ENCODE data around the gene TMEM63C.

TMEM63C gene

DNA sequence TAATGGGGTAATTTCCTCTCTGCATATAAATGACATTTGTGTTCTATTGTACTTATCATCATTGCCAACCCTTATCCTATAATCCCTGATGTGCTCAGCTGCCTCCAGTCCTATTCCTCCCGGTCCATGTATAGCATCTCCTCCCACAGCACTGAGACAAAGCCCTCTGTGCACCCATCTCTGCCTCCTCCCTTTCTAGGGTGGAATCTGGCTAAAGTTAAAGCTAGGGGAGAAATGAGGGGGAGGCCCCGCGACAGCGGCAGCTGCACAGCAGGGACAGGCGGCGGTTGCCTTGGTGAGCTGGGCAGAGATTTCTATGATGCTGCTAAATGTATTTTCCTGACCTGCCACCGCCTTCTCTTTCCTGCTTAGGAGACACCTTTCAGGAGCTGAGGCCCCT lies 27.2 kb upstream of the TMEM63C start:
- Histone ChIP-seq H3K9me3 (no peaks in the 10 kb centered on the region), H3K27me3 (no peaks in the 10 kb centered on the region), H3K4me3 (ENCODE audit: low read depth, low read length) (no peak overlapping the region), H3K4me1 (peaks cover 13% of the 10 kb centered on the region), H3K36me3 (no peaks in the 10 kb centered on the region)
- TF ChIP-seq, protein P1, sequence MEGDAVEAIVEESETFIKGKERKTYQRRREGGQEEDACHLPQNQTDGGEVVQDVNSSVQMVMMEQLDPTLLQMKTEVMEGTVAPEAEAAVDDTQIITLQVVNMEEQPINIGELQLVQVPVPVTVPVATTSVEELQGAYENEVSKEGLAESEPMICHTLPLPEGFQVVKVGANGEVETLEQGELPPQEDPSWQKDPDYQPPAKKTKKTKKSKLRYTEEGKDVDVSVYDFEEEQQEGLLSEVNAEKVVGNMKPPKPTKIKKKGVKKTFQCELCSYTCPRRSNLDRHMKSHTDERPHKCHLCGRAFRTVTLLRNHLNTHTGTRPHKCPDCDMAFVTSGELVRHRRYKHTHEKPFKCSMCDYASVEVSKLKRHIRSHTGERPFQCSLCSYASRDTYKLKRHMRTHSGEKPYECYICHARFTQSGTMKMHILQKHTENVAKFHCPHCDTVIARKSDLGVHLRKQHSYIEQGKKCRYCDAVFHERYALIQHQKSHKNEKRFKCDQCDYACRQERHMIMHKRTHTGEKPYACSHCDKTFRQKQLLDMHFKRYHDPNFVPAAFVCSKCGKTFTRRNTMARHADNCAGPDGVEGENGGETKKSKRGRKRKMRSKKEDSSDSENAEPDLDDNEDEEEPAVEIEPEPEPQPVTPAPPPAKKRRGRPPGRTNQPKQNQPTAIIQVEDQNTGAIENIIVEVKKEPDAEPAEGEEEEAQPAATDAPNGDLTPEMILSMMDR (IDR thresholded peaks at IDR 0.05; ENCODE audit: low read depth, low read length) = no peak
- no peak for DNase-seq

DNA sequence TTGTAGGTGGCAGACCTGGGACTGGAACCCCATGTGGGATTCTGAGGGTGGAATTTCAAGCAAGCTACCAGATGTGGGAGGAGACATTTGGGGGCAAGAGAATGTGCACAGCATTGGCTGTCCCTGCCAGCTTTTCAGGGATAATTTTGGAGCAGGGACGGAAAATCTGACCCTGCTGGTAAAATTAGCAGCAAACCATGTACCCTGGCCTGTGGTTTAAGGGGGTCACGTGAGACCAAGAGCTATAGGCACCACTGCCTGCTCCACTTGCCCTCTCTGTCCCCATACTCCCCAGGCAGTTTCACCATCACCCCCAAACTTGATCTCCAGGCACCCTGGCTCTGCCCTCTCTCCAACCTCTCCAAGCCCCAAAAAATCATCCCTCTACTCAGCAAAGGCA lies 26.5 kb upstream of the TMEM63C start:
- Histone ChIP-seq H3K27me3 (no peaks in the 10 kb centered on the region), H3K4me3 (ENCODE audit: low read depth, low read length) (no peak overlapping the region), H3K36me3 (no peaks in the 10 kb centered on the region), H3K9me3 (no peaks in the 10 kb centered on the region), H3K4me1 (peaks cover 13% of the 10 kb centered on the region)
- DNase-seq = no peak
- TF ChIP-seq, protein P1 (IDR thresholded peaks at IDR 0.05; ENCODE audit: low read depth, low read length) = no peak

DNA sequence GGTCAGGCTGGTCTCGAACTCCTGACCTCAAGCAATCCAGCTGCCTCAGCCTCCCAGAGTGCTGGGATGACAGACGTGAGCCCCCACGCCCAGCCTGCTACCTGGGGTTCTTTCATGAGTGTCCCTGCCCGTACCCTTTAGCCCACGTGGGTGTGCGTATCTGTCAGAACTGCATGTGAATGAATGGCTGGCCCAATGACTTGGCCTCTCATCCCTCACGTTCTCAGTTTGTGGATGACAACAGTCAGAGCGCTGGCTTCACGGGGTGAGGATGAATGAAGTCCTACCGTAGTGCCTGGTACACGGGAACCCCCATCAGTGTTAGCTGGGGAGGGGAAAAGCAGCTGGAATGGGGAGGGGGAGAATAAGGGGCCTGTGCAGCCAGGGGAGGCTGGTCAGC lies 23.9 kb upstream of the TMEM63C start:
- no peak for DNase-seq
- TF ChIP-seq, protein P1 (IDR thresholded peaks at IDR 0.05; ENCODE audit: low read depth, low read length) = no peak
- Histone ChIP-seq H3K27me3 (no peaks in the 10 kb centered on the region), H3K9me3 (no peaks in the 10 kb centered on the region), H3K4me3 (ENCODE audit: low read depth, low read length) (no peak overlapping the region), H3K4me1 (peaks cover 13% of the 10 kb centered on the region), H3K36me3 (no peaks in the 10 kb centered on the region)

DNA sequence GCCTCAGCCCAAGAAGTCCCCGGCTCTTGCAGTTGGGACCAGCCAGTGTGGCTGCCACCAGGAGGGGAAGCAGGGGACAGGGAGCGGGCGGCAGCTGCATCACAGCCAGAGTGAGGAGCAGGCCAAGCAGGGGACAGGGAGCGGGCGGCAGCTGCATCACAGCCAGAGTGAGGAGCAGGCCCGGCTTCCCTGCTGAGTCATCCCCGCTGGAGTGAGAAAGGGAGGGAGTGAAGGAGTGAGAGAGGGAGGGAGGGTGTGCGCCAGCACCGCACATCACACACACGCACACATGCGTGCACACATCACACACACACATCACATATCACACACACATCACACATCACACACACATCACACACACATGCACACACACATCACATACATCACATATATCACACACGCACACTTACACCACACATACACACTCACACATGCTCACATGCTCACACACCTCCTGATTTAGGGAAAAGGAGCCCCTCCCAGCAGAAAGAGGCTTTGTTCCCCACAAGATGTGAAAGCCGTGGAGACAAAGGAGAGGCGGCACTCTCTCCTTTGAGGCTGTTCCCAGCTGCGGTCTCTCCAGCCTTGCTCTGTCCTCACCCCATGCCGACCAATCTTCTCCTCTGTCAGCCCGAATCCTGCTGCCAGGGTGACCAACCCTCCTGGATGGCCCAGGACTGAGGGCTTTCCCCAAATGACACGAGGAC lies 23.3 kb upstream of the TMEM63C start:
- Histone ChIP-seq H3K27me3 (no peaks in the 10 kb centered on the region), H3K4me3 (ENCODE audit: low read depth, low read length) (no peak overlapping the region), H3K4me1 (peaks cover 13% of the 10 kb centered on the region), H3K9me3 (no peaks in the 10 kb centered on the region), H3K36me3 (no peaks in the 10 kb centered on the region)
- TF ChIP-seq, protein P1 (IDR thresholded peaks at IDR 0.05; ENCODE audit: low read depth, low read length) = peak; percentile 21; the same call in 1 of the 2 replicates
- DNase-seq = peak; percentile 93

DNA sequence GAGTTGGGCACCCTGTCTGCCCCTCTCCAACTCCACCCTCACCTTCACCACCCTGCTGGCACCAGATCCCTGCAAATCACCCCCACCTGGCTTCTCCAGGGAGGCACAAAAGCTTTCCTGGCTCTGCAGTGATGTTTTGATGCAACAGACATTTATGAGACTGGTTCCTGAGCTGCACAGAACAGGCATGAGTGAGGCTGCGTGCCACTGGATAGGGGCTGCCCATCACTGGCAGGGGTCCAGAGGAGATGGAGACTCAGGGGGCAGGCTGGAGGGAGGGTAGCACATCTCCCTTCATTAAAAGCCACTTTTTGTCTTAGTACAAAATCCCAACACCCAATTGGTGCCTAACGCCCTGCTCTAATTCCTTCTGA lies 22.7 kb upstream of the TMEM63C start:
- TF ChIP-seq, protein P1 (IDR thresholded peaks at IDR 0.05; ENCODE audit: low read depth, low read length) = no peak
- peak; percentile 35 for DNase-seq

DNA sequence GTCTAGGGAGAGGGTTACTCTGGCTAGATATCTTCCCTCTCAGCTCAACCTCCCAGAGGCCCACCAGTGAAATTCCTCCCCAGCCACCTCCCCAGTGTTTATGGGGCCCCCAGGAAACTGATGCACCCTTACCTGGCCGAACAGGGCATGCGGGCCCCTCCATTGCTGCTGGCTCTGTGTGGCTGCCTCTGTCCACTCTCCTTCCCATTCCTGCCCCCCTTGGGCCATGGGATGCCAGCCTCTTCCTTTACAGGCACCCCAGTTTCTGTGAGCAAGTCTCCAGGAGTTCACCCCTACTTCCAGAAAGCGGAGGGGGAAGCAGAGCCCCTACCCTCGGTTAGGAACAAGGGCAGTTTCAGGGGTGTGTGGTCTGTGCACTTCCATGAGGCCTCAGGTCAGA lies 20.6 kb upstream of the TMEM63C start:
- TF ChIP-seq, protein P1 (IDR thresholded peaks at IDR 0.05; ENCODE audit: low read depth, low read length) = no peak
- Histone ChIP-seq H3K4me3 (ENCODE audit: low read depth, low read length) (no peak overlapping the region), H3K27me3 (no peaks in the 10 kb centered on the region), H3K4me1 (peaks cover 13% of the 10 kb centered on the region), H3K9me3 (no peaks in the 10 kb centered on the region), H3K36me3 (no peaks in the 10 kb centered on the region)
- no peak for DNase-seq

More for the DNA sequence above, 22.7 kb upstream of the TMEM63C start:
- H3K27me3 ChIP-seq = no peaks in the 10 kb centered on the region
- H3K4me3 ChIP-seq (ENCODE audit: low read depth, low read length) = no peak overlapping the region
- no peaks in the 10 kb centered on the region for H3K36me3 ChIP-seq
- H3K4me1 ChIP-seq = peaks cover 13% of the 10 kb centered on the region
- no peaks in the 10 kb centered on the region for H3K9me3 ChIP-seq

Data from BE2C (cell line).